Endothelial cell of umbilical vein (primary cell): ENCODE measurements around the gene KRTAP10-12. TPM values are rescaled to one million over a fixed set of nuclear protein-coding genes. Genes with fewer than 3 reads are reported as not detected.

ENCODE experiments used
- BruUV-seq: library from RNA; stranded (reverse); fragments of 400-500 nt; replicated peaks from 2 replicates; lab custom pipeline; 2021; lab: Mats Ljungman, UMichigan
- CTCF ChIA-PET: fragments of 300-600, 350-600 bp; sonication (Branson Sonifier 250); formaldehyde crosslinking; loops from one replicate; lab custom pipeline; 2021; ENCODE audit warnings: antibody characterized with exemption, inconsistent platforms; lab: Charles Lee
- POLR2A ChIA-PET: fragments of 300-600, 350-600 bp; sonication (Branson Sonifier 250); formaldehyde crosslinking; loops from one replicate; lab custom pipeline; 2021; ENCODE audit warnings: antibody characterized with exemption, inconsistent platforms; lab: Charles Lee
- DNase-seq: peaks from one replicate; pipeline ENCODE4 v3.0.0-alpha.2; 2011; ENCODE audit warnings: low read depth, low spot score
- FAIRE-seq: peaks from 2 replicates; lab custom pipeline; 2011; peaks lifted over from hg19 to GRCh38; lab: Jason Lieb, UNC
- H2AFZ ChIP-seq: 2 replicates; pipeline ENCODE4 v1.6.0; 2012; ENCODE audit warnings: low read depth, low read length, control low read depth, inconsistent platforms
- H3K27ac ChIP-seq: 2 replicates; pipeline ENCODE4 v1.5.1; 2011; ENCODE audit warnings: low read depth, mild to moderate bottlenecking, control low read depth, low read length, moderate library complexity; ENCODE audit not compliant: insufficient read depth
- H3K27me3 ChIP-seq, 2 experiments: 2 replicates each; pipeline versions ENCODE4 v1.6.0 to v1.6.1; 2011; ENCODE audit warnings: low read length in 2 of 2, mixed read lengths in 1 of 2; ENCODE audit not compliant: control insufficient read depth in 2 of 2, insufficient read depth in 2 of 2
- H3K36me3 ChIP-seq, 2 experiments: 2 replicates in 1 of 2; 3 replicates in 1 of 2; pipeline ENCODE4 v1.5.1; 2011; ENCODE audit warnings: low read length in 2 of 2, mild to moderate bottlenecking in 1 of 2, moderate library complexity in 1 of 2; ENCODE audit not compliant: control insufficient read depth in 2 of 2, insufficient read depth in 2 of 2; ENCODE audit errors: extremely low read depth in 1 of 2
- H3K4me1 ChIP-seq: 3 replicates; pipeline ENCODE4 v1.5.1; 2011; ENCODE audit warnings: mild to moderate bottlenecking, low read length; ENCODE audit not compliant: control insufficient read depth, insufficient read depth; ENCODE audit errors: extremely low read depth
- H3K4me2 ChIP-seq: 2 replicates; pipeline ENCODE4 v1.6.1; 2011; ENCODE audit warnings: low read length, control low read depth, mixed read lengths; ENCODE audit not compliant: insufficient read depth
- H3K4me3 ChIP-seq, 3 experiments: fragments of 200-600 bp in 1 of 3; sonication (generic), shearing (Covaris generic) in 1 of 3; replicated peaks in 1 of 3; 2 replicates each; pipeline ENCODE4 v1.5.1; 2011 to 2016; ENCODE audit warnings: control low read depth in 3 of 3, low read length in 3 of 3, mild to moderate bottlenecking in 2 of 3, inconsistent platforms in 1 of 3, low read depth in 1 of 3, moderate library complexity in 1 of 3; ENCODE audit not compliant: insufficient read depth in 1 of 3
- H3K79me2 ChIP-seq: 2 replicates; pipeline ENCODE4 v1.6.0; 2012; ENCODE audit warnings: low read length, inconsistent platforms; ENCODE audit not compliant: control insufficient read depth, insufficient read depth
- H3K9ac ChIP-seq: replicated peaks from 2 replicates; pipeline ENCODE3; 2011; ENCODE audit warnings: low read length, control low read depth; ENCODE audit not compliant: insufficient read depth; ENCODE audit errors: extremely low read depth
- H3K9me1 ChIP-seq: replicated peaks from 3 replicates; pipeline ENCODE4 v1.6.0; 2011; ENCODE audit warnings: mild to moderate bottlenecking, low read length; ENCODE audit not compliant: control insufficient read depth, insufficient read depth; ENCODE audit errors: extremely low read depth
- H3K9me3 ChIP-seq: replicated peaks from 2 replicates; pipeline ENCODE4 v1.5.1; 2012; ENCODE audit warnings: low read length, inconsistent platforms; ENCODE audit not compliant: control insufficient read depth, insufficient read depth
- H4K20me1 ChIP-seq: replicated peaks from 2 replicates; pipeline ENCODE3; 2011; ENCODE audit warnings: mild to moderate bottlenecking, low read length; ENCODE audit not compliant: control insufficient read depth, insufficient read depth; ENCODE audit errors: extremely low read depth
- MAX ChIP-seq: IDR thresholded peaks from 2 replicates; pipeline ENCODE4 v1.6.1; 2011; ENCODE audit not compliant: insufficient read depth, insufficient read length
- MYC ChIP-seq: IDR thresholded peaks from one replicate; pipeline ENCODE4 v1.6.1; 2011; ENCODE audit warnings: mild to moderate bottlenecking, low read depth, low read length
- dilution Hi-C: fragments of 300-500 bp; cut with MboI; formaldehyde crosslinking; loops from one replicate; pipeline ENCODE4 v1.15.0; 2019; ENCODE audit warnings: low sequenced_read_pairs; ENCODE audit not compliant: extremely low pct_ligation_motif_present
- intact Hi-C: fragments of 100-400 bp; cut with micrococcal nuclease; formaldehyde crosslinking; loops from one replicate; pipeline ENCODE4 v1.10.0; 2022
- polyA plus RNA-seq, 4 experiments: library from polyadenylated mRNA; depleted of rRNA in 3 of 4; stranded (reverse) in 3 of 4; unstranded in 1 of 4; fragments of >200 nt; gene quantifications; 2 replicates each; pipeline versions ENCODE4 v1.2.1 to v1.2.3, GENCODE V29; 2011 to 2012; ENCODE audit warnings: missing spikeins in 1 of 4
- total RNA-seq: library from RNA; stranded (reverse); gene quantifications from 2 replicates; pipeline ENCODE4 v1.2.3, GENCODE V29; 2021

KRTAP10-12 gene
- total and polyA plus RNA-seq, 2 donors (not counting 3 experiments of a cell fraction or from before 2014, with no cell fraction given) = not detected

DNA sequence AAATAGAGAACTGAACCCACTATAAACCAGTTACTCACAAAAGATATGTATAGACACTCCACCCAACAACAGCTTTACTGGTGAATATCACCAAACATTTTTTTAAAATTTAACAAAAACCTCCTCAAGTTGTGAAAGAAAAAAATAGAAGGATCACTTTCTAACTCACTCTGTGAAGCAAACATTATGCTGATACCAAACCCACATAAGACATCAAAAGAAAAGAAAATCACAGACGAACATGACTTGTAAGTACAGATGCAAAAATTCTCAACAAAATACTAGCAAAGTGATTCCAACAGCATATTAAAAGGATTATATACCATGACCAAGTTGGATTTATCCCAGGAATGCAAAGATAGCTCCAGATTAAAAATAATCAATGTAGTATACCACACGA, 5.3 kb upstream of the KRTAP10-12 start:
- no peak overlapping the region for H3K4me3 ChIP-seq
- H3K9me1 ChIP-seq = no peaks in the 10 kb centered on the region
- H3K36me3 ChIP-seq = no peaks in the 10 kb centered on the region
- POLR2A ChIA-PET = no interaction called here
- DNase-seq (no peak), FAIRE-seq (no peak)
- H3K4me2 ChIP-seq = no peak overlapping the region
- intact Hi-C loops = no loop called here
- dilution Hi-C loops = no loop called here
- H3K4me1 ChIP-seq = no peaks in the 10 kb centered on the region
- no peak for TF ChIP-seq MAX
- H3K9ac ChIP-seq = no peak overlapping the region
- CTCF ChIA-PET = interaction anchor here (0.6 to 2.0 kb wide), 3 partner anchors 15 to 240 kb away, joined by 4 to 7 read pairs (median 5); no protein-coding TSS in a partner anchor
- peaks cover 8 to 19% of the 10 kb centered on the region in 2 experiments for H3K27me3 ChIP-seq
- no TSS peak for BruUV-seq
- no peaks in the 10 kb centered on the region for H3K79me2 ChIP-seq
- no peak overlapping the region for H2AFZ ChIP-seq
- H3K27ac ChIP-seq = no peak overlapping the region
- no peaks in the 10 kb centered on the region for H4K20me1 ChIP-seq
- no peaks in the 10 kb centered on the region for H3K9me3 ChIP-seq

GRCh38 chr21:44692798-44693512, 4.0 kb upstream of the KRTAP10-12 start:
- FAIRE-seq (no peak), DNase-seq (no peak)
- BruUV-seq = no TSS peak
- H3K27me3 ChIP-seq = peaks cover 10 to 23% of the 10 kb centered on the region in 2 experiments
- dilution Hi-C loops (no loop called here), intact Hi-C loops (no loop called here)
- no peaks in the 10 kb centered on the region for H3K9me1 ChIP-seq
- H3K36me3 ChIP-seq = no peaks in the 10 kb centered on the region
- ChIA-PET CTCF (interaction anchor here (1.1 to 2.0 kb wide), 2 partner anchors 16 to 101 kb away, joined by 4 to 7 read pairs; no protein-coding TSS in a partner anchor), POLR2A (no interaction called here)
- H3K9me3 ChIP-seq = no peaks in the 10 kb centered on the region
- no peaks in the 10 kb centered on the region for H3K79me2 ChIP-seq
- no peaks in the 10 kb centered on the region for H4K20me1 ChIP-seq
- H2AFZ ChIP-seq = no peak overlapping the region
- no peak overlapping the region for H3K27ac ChIP-seq
- TF ChIP-seq MYC = no peak
- no peak overlapping the region for H3K9ac ChIP-seq
- no peak overlapping the region for H3K4me3 ChIP-seq
- no peaks in the 10 kb centered on the region for H3K4me1 ChIP-seq
- H3K4me2 ChIP-seq = no peak overlapping the region
